GM19324 (cell line): ENCODE results near the gene RASA3.
"Not testable (repeated sequence)": the region's sequence is repeated elsewhere in the genome, so short reads cannot be mapped to it uniquely, and the experiment has no call there.

Source experiments
- ATAC-seq: cut with Tn5 transposase; IDR thresholded peaks from one replicate; pipeline ENCODE4 v1.9.1; 2021; ENCODE audit warnings: mild to moderate bottlenecking, moderate library complexity; ENCODE audit not compliant: unreplicated experiment, low FRiP score

The RASA3 gene

GRCh38 chr13:114142640-114143490, 10.4 kb upstream of the RASA3 start:
- ATAC-seq = no peak

DNA sequence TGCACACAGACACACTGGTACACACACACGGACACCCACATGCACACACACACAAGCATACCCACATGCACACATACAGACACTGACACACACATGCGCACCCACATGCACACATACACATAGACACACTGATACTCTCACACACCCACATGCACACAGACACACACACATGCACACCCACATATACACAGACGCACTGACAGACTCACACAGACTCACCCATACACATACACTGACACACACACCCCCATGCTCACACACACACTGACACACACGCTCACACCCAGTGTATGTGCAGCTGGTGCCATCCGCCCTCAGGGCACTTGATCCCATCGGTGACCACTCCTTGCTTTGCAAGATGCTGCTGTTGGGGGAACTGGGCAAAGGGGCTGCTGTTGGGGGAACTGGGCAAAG, 9.7 kb upstream of the RASA3 start:
- ATAC-seq = no peak

GRCh38 chr13:114141261-114141996, 9.0 kb upstream of the RASA3 start:
- no peak for ATAC-seq

GRCh38 chr13:114140906-114141250, 8.5 kb upstream of the RASA3 start:
- no peak for ATAC-seq

GRCh38 chr13:114140131-114140905, 7.9 kb upstream of the RASA3 start:
- no peak for ATAC-seq

DNA sequence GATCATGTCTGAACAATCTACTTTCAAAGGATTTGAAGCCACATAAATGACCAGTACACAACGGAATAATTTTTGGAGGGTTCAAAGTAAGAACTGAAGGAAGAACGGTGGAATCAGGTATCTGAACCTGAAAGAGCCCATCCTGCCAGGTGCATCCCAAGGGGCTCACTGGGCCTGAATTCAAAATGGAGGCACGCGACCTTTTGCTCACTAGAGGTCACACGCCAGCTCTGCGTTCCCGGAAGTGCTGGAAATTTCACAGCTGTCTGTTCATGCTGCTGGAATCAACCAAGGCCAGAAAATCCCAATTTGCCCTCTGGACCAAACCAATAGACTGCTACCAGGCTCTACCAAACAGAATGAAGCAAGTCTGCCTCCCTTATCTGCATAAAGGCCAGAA, 4.2 kb upstream of the RASA3 start:
- no peak for ATAC-seq

GRCh38 chr13:114135731-114136171, 3.3 kb upstream of the RASA3 start:
- ATAC-seq = no peak

DNA sequence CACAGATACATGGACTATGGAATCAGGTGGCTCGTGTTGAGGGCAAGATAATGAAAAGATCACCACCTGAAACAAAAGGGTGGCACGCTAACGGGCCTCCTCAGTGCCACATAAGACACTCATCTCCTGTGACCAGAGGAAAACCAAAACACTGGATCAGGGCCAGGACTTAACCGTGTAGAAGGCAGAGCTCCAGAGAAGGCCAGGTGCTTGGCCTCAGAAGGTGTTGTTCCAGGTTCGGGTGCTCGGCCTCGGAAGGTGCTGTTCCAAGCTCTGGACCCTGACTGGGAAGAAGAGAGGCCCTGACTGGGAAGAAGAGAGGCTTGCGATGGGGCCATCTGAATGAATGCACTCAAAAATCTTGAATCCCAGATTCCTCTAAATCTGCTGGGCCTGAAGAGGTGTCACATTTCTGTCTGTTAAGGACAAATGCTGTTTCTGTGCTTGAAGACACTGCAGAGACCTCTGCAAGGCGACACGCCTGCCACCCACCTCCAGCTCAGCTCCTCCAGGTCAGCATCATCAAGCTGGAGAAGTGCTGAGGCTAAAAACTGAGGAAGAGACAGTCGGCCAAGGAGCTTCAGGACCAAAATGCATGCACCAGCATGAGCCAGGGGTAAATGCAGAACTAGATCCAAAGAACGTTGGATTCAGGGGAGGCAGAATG, 2.7 kb upstream of the RASA3 start:
- ATAC-seq = no peak

DNA sequence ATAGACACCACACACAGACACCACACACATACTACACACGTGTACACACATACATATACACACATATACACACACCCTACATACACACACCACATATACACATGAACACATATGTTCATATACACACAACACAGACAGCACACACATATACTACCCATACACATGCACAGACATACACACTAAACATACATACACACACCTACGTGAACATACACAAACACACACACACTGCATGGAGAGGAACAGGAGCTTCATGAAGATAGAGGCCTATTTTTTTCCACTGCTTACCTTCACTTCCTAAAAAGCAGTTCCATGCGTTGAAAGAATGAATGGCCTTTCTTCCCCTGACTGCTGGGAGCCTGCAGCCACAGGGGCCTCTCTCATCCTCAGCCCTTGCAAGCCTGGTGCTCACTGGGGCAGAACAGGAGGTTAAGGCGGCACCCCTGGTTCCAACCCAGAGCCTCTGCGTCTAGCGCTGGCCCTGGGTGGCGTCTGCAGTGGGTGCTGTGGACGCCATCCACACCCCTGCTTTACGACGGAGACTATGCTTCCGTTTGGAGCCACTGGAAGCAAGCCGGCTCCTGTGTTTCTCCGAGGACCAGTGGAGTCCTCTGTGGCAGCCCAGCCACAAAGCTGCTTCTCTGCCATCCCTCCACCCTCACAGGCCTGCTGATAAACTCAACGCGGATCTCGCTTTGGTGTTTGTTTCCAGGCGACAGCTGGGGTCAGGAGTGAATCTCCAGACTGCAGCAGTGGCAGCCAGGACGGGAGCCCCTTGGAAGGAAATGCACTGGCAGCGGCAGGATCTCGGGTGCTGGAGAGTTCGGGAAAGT, 1.9 kb upstream of the RASA3 start:
- no peak for ATAC-seq

DNA sequence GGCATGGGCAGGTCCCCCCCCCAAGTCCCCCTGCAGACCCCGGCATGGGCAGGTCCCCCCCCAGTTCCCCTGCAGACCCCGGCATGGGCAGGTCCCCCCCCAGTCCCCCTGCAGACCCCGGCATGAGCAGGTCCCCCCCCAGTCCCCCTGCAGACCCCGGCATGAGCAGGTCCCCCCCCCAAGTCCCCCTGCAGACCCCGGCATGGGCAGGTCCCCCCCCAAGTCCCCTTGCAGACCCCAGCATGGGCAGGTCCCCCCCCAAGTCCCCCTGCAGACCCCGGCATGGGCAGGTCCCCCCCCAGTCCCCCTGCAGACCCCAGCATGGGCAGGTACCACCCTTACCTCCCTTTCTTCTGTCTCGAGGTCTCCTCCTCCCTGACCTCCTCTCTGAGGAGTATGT, 1.1 kb upstream of the RASA3 start:
- ATAC-seq = not testable (repeated sequence)

DNA sequence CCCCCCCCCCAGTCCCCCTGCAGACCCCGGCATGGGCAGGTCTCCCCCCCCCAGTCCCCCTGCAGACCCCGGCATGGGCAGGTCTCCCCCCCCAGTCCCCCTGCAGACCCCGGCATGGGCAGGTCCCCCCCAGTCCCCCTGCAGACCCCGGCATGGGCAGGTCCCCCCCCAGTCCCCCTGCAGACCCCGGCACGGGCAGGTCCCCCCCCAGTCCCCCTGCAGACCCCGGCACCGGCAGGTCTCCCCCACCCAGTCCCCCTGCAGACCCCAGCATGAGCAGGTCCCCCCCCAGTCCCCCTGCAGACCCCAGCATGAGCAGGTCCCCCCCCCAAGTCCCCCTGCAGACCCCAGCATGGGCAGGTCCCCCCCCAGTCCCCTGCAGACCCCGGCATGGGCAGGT, 703 bp upstream of the RASA3 start:
- not testable (repeated sequence) for ATAC-seq

GRCh38 chr13:114131583-114132418, 622 bp downstream of the RASA3 start:
- ATAC-seq = peak; percentile 16

- ATAC-seq = no peak
Measured at GRCh38 chr13:114130837-114131582, 1.4 kb downstream of the RASA3 start.

GRCh38 chr13:114130131-114130836, 2.1 kb downstream of the RASA3 start:
- ATAC-seq = no peak

GRCh38 chr13:114129649-114130062, 2.8 kb downstream of the RASA3 start:
- no peak for ATAC-seq

- peak; percentile 58 for ATAC-seq
Measured at GRCh38 chr13:114128624-114129522, 3.5 kb downstream of the RASA3 start.

- no peak for ATAC-seq
Measured at GRCh38 chr13:114128348-114128623, 4.1 kb downstream of the RASA3 start.
